ENCODE data around the gene ZNF496.
"Not testable (repeated sequence)": the region's sequence is repeated elsewhere in the genome, so short reads cannot be mapped to it uniquely, and the experiment has no call there.

The ZNF496 gene

GRCh38 chr1:247291161-247291560 lies 40.5 kb downstream of the ZNF496 start:
- DNase-seq = no peak

GRCh38 chr1:247290576-247290975 lies 41.1 kb downstream of the ZNF496 start:
- no peak for DNase-seq

DNA sequence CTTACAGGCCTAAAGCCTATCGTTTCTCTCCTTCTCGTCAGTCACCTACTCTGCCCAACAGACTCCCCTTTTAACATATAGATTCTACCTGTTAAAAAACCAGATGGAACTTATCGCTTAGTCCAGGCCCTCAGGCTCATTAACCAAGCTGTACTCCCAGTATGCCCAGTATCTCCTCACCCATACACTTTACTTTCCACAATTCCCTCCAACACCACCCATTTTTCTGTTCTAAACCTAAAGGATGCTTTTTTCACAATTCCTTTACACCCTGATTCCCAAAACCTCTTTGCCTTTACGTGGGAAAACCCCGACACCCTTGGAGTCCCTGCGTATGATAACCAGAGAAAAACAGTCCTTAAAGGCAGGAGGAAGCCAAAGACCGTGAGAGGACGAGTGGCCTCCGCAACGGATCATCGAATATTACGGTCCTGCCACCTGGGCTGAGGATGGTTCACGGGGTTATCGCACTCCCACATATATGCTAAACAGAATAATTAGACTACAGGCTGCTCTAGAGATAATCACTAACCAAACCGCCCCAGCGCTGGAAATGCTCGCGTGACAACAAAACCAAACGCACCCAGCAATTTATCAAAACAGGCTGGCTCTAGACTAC lies 42.3 kb downstream of the ZNF496 start:
- not testable (repeated sequence) for DNase-seq

DNA sequence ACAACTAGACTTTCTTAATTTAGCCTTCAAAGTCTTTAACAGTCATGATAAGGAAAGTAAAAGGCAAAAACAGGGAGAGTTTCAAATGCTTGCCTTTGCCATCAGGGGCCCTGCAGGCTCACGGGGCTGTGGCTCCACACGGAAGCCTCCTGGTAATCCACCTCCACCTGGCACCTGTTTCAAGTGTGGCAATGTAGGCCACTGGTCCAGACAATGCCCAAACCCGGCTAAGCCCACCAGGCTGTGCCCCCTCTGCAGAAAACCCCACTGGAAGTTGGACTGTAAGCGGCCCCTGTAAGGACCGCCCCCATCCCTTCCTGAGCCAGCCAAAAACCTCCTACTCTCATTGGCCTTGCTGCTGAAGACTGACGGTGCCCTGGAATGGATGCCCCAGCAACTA lies 43.3 kb downstream of the ZNF496 start:
- no peak for DNase-seq

DNA sequence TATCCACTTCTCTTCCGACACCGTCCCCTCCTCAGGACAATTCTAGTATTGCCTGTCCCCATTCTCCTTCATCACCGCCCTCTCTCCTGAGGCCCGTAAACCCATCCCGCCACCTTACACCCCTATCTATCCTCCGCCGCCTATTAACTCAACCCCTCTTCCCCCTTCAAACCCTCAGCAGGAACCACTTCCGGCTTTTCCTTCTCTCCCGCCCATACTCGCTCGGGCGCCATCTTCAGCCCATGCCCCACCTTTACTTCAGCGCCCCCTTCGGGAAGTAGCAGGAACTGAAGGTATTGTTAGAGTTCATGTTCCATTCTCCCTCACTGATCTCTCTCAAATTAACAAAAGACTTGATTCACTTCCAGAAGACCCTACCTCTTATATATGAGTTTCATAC lies 44.2 kb downstream of the ZNF496 start:
- DNase-seq = no peak

GRCh38 chr1:247286134-247286670 lies 45.5 kb downstream of the ZNF496 start:
- no peak for DNase-seq

DNA sequence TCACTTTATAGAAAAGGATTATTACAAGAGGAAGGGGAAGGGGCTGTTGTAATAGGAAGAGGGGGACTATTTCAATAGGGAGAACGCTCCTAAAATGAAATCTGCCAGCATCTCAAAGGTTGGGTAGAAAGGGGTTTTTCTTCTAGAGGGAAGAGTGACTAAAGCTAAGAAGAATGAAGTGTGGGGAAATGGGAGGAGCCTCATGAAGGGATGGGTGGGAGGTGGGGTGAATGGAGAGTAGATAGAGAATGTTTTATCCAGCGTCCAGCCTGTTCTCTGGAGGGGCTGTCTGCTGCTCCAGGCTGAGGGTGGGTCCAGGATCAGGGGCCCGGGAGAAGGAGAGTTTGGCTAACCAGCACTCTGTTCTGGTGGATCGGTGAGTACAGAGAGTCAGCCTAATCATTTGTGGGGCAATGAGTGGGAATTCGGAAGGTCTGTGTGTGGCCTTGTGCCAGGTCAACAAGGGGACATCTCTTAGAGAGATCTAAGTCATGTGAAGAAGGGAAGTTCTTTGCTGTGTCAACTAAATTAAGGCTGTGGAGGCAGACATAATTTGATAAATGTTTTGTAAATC lies 50.6 kb downstream of the ZNF496 start:
- no peak for DNase-seq

DNA sequence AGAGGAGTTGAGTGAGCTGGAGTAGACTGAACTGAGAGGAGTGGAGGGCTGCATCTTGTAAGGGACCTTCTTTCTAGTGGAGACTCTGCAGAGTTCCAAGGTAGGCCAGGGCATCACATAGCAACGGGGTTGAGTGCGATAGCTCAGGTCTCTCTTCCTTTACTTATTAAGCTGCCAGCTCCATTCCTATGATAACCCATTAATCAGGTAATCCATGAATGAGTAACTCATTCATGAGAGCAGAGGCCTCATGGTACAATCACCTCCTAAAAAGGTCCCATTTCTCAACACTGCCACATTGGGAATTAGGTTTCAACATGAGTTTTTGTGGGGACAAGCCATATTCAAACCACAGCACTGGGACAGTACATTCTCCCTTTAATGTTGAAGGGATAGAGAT lies 54.5 kb downstream of the ZNF496 start:
- DNase-seq = no peak

DNA sequence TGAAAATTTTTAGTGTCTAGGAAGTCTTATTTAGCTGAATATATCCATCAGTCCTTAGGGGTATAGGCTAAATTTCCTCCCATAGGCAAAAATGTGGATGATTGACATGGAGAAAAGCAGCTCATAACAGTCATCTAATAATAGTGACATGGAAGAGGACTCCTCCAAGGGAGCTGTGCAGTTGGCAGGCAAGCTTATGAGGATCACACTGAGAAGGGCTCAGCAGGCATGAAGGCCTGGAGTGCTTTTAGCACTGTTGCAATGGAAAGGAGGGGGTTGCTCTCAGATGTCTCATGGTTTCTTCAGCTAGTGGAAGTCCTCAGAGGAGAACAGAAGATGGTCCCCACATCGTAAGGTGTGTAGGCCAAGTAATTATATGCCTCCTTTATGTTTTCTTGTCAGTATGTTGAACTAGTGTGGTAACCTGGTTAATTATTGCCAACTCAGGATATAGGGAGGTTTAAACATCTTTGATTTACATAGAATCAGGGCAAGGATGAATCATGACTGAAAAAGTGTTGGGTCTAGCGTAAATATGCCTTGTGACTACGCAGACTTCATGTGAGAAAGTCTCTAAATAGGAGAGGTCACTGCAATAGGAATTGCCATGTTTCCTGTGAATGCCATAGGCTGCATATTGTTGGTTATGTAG lies 56.9 kb downstream of the ZNF496 start:
- no peak for DNase-seq

GRCh38 chr1:247273013-247273412 lies 58.7 kb downstream of the ZNF496 start:
- no peak for DNase-seq

DNA sequence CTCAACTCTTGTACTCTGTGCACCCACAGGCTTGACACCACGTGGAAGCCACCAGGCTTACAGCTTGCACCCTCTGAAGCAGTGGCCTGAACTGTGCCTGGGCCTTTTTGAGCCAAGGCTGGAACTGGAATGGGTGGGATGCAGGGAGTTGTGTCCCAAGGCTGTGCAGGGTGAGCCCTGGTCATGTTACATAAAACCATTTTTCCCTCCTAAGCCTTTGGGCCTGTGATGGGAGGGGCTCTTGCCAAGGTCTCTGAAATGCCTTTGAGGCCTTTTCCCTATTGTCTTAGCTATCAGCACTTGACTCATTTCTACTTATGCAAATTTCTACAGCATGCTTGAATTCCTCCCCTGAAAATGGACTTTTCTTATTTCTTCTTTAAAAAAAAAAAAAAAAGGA lies 61.7 kb downstream of the ZNF496 start:
- no peak for DNase-seq

GRCh38 chr1:247269133-247269532 lies 62.5 kb downstream of the ZNF496 start:
- no peak for DNase-seq

GRCh38 chr1:247268390-247269045 lies 63.1 kb downstream of the ZNF496 start:
- no peak for DNase-seq

DNA sequence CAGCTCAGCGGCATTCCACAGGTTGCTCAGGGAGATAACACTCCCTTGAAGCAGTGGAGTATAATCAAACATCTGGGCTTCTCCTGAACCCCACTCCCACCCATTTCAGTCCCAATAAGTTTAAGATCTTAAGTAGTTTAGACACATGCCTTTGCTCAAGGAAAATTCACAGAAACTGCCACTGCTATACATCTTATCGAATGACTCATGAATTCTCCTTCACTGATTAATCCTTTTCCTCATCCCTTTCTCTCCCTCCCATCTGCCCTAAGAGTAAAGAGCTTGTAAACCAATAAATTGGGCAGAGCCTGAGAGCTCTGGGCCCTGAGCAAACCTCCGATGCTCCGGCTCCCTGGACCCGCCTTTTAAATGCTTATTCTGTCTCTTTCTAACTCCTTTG lies 65.6 kb downstream of the ZNF496 start:
- no peak for DNase-seq

DNA sequence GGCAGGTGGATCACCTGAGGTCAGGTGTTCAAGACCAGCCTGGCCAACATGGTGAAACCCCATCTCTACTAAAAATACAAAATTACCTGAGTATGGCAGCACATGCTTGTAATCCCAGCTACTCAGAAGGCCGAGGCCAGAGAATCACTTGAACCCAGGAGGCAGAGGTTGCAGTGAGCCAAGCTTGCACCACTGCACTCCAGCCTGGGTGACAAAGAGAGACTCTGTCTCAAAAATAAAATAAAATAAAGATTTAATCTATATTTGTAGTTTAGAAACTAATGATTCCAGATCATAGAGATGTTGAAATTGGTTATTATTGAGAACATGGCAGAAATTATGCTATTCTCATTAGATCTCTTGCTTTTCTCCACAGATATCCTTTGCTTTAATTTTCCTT lies 75.9 kb downstream of the ZNF496 start, which contains the start of gene VN1R5:
VN1R5 (plus strand) TSS at position 301 of the 400 bp plus-strand sequence.
- DNase-seq = not testable (repeated sequence)

- no peak for DNase-seq
Measured at GRCh38 chr1:247247568-247247967, 84.1 kb downstream of the ZNF496 start.
